ENCODE measurements around the gene PITX2.

PITX2 gene

DNA sequence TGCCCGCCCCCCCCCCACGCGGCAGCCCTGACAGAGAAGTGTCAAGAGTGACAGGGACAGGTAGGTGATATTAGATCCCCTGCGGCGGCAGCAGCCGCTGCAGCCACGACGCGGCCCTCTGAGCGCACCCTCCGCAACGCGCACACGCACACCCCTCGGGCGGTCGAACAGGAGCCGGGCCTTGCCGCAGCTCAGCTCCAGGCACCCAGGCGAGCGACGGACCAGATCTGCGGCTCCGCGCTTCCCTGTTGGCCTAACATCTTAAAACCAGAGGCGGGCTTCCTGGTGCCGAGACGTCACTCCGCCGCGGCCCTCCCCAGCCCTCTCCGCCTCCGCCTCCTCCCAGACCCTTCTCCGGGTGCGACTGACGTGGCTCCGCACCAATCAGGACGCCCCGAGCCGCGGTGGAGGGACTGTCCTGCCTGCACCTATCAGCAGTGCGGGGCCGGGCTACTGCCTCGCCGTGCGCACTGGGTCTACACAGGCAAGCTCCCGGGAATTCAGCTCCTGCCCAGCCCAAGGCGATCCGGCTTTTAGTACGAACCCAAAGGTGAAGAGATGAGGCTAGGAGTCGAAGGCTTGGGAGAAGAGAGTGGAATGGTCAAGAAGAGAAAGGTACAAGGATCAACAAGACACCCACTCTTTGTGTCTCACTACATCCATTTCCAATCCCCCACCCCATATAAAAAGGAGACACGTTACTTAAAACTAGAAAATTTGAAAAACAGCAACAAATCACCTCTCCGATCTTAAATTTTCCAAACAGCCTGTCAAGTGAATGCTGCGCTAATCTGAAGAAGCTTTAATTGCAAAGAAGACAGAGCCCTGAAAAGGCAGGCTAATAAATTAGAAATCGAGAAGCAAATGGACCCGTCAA lies at the start of gene PITX2:
TSS of gene PITX2 (minus strand) at position 237 of the 877 bp plus-strand sequence. CDS start 617 bp downstream, outside the sequence.
- no peak for DNase-seq (ENCODE audit: low read depth, low spot score)

DNA sequence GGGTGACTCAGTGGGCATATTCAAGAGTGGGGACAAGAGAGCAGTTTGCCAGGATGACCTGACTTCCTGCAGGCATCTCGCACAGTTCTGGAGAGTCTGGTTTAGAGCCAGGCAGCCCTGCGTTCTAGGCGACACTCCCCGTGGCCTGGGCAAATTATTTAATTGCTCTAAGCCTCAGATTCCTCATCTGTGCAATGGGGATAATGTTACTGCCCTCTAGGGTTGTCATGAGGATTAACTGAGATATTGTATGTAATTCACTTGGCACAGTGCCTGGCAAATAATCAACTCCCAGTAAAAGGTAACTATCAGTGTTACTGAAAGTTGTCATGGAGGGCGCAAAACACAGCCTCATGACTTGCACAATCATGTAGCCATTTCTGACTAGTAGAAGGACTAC lies 48.8 kb upstream of the PITX2 start:
- no peak for DNase-seq (ENCODE audit: low read depth, low spot score)

DNA sequence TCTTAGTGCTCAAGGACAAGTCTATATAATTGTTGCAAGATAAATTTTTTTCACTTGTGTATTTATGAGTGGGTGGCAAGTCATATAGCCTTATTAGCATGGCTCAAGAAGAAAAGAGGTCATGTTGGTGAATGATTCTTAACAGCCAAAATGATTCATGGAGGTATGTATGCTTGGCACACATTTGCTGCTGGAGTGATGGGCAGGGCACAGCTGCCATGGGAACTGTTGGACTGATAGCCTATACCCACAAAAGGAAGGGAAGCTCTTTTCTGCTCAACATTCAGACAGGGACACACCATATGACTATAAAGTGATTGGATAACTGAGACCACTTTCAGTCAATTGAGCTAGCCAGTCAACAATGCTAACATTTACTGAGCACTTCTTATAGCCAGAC lies 46.8 kb upstream of the PITX2 start:
- DNase-seq (ENCODE audit: low read depth, low spot score), result no peak

DNA sequence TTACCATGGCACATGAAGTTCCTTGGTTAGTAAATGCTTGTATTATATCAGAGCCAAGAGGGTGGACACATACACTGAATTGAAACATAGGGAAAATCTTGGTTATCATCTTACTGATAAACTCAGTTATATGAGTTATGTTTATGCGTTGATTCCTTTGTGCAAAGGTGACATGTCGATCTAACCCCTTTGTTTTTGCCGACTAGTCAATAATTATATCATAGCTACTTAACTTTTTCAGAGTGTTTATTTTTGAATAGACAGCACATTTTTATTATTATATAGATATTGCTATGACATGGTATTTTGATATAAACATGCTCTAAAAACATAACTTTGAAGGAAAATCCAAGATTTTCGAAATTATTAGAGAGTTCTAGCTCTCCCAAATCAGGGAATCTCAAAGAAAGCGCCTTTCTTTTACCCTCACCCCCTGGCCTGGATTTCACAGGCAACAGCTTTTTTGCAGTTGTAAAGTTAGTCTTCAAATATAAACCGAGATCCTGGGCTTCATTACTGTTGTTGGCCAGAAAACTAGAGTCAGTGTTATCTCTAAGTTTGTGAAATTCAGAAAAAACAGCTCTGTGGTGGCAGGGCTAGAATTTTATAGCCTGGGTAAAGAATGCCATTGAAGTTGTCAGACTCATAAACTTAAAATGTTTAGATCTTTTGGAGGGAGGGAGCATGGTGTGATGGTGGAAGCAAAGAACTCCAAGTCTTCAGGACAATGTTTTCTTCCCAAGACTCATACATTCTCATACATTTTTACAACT lies 45.8 kb upstream of the PITX2 start:
- no peak for DNase-seq (ENCODE audit: low read depth, low spot score)

DNA sequence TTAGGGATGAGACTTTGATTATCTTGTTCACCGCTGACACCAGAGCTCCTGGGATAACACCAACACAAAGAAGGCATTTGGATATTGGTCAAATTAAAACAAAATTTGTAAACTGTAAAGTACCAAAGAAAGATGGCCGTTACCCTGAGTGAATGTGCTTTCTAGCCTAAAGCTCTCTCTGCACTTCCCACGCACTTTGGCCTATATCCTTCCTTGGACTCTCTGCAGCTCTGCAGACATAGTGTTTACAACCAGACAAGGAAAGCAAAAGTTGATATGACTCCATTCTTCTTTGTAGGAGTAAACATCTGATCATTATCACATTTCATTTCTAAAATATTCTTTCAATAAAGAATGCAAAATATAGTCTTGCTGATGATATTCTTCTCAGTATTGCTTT lies 44.8 kb upstream of the PITX2 start:
- DNase-seq (ENCODE audit: low read depth, low spot score), result no peak

DNA sequence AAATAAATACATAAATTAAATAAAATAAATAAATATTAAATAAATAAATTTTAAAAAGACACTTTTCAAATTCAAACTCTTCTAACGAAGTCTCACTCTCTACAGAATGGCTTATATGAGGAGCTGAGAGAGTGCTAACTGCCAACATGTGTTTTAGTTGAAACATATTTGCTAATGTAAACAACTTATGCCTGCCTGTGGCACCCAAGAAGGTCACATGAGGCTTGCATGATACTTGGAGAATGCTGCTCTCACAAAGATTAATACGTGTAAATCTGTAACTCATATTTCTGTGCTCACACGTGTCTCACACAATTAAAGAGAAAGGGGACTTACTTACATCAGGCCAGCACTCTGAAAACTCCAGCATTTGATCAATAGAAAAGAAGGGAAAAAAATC lies 43.2 kb upstream of the PITX2 start:
- DNase-seq (ENCODE audit: low read depth, low spot score), result no peak

DNA sequence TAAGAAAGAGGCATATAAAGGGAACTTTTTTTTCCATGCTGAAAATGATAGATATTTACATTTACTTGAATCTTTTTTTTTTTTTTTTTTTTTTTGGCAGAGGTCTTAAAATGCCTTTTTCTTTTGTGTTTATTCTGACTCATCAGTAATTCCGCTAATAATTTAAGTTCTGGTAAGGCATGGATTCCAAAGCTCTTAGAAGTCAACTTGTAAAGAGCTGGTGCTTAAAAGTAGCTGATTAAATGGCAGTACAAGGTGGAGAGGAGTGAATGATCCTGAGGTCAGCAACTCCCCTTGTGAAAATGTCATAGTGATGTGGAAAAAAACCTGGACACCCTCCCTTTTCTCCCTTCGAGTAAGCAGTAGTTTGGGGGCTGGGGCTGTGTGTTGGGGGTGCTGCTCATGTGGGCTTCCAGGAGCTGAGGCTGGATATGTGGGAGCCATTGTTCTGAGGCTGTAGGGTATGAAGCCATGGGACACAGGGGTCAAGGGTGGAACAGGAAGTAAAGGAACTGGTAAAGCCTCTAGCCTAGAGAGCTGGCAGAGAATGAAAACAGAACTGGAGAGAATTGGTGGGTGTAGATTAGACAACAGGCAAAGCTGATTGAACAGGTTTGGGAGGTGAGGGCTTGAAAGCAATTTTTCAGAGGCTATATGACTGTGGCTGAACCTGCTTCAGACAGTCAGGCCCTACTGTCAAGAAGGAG lies 41.0 kb upstream of the PITX2 start:
- no peak for DNase-seq (ENCODE audit: low read depth, low spot score)

DNA sequence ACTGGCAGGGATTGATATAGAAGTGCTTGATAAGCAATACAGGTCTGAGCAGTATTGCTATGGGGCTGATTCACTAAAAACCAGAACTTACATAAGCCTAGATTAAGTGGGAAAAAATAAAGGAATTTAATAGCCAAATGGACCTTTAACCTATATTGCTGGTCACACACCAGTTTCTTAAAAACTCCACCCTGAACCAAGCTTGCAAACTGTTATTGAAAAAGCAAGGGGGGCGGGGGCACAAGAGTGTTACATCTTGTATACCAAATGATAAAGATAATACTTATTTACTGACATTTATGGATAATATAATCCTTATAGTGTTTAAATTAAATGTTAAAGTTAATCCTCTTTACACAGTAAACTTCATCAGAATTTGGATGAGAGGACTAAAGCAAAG lies 40.3 kb upstream of the PITX2 start:
- DNase-seq (ENCODE audit: low read depth, low spot score), result no peak

DNA sequence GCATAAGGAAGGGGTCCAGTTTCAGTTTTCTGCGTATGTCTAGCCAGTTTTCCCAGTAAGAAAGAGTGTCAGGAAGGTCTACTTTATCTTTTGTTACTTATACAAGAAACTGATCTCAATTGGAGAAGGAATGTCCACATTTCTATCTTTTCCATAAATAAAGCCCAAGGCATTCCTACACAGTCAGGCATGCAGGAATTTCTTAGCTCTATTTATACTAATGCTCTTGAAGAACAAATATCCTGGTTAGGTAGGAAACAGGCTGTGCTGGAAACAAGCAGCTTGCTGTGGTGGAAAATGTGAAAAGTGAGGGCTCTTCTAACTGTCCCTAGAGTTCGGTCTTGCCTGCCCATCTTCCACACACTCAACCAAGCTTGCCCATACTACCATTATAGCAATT lies 37.9 kb upstream of the PITX2 start:
- no peak for DNase-seq (ENCODE audit: low read depth, low spot score)

DNA sequence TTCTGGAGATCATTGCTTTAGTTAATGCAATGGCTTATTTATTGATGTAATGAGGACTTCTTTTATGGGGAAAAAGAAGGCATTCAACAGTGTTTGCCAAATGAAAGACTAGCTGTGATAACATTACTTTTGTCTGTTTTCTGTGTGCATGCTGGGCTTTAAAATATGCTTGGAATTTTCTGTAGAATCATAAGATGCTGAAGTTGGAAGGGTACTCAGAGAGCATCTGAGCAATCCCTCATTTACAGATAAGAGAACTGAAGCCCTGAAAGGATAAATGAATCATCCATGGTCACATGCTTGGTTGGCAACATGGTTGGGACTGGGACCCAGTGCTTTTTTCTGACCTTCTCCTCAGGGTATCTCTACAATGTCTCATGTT lies 31.4 kb upstream of the PITX2 start:
- DNase-seq (ENCODE audit: low read depth, low spot score), result no peak

DNA sequence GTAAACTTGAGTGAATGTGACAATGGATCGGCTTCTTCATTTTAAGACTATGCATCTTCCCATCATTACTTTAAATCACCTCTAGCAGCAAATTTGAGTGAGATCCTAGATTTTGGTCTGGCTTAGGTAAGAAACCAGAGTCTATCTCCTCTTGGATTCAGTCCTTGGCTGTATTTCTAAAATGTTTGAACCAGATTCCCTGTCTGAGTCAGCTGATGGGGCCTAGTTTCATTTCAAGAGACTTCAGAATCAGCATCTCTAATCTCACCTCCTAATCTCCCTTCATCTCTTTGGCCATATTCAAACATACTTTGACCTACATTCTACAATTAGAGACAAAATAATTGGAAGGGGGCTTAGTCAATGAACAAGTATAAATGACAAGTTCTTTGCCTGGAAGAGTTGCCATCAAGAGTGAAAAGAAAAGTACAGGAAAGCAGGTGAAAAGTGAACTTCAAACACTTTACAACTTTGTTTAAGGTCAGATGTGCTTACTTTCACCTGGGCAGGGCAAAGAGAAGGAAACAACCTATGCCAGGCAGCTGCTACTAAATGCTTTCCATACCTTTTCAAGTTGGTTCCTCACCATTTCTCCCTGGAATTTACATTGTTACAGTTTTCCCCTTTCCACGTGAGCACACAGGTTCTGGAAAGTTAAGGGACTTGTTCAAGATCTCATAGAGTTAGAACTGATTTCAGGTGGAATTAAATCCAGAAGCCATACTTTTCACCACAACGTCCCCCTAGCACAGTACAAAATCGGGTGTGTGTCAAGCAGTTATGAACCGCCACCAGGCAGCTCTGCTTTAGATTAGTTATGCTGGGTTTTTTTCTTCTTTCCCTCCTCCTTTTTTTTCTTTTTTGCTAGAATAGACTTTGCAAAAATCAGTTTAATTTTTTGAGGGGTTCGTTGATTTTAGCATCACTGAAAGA lies 30.7 kb upstream of the PITX2 start:
- no peak for DNase-seq (ENCODE audit: low read depth, low spot score)

DNA sequence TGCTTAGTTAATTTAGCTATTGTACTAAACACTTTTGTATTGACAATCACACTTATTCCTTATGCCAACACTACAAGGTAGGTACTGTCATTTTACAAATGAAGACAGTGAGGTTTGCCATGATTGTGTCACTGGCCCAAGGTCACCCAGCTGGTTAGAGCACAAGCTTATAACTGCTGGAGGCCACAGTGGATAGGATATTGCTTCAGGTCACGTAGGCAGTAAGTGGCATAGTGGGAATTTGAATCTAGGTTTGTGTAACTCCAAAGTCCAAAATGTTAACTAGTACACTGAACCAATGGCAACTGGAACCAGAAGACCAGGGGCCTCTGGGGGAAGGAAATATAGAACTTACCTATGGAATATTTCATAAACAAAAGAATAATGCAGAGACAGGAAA lies 21.1 kb upstream of the PITX2 start:
- DNase-seq (ENCODE audit: low read depth, low spot score), result no peak

DNA sequence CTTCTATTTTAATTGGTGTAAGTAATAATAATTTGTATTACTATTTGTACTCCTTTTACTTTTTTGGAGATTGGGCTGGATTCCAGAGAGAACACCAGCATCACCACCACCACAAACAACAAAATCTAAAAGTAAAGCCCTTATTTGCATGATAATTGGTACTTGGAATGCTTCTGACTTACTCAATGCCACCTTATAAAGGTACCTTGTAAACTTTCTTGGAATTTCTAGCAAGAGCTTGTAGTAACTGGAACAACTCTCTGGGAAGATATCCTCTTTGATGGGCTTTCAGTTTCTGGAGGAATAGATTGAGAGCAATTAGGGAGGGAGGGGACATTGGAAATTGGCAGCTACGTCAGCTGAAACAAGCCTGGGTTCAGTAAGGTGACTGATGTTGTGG lies 20.2 kb upstream of the PITX2 start:
- DNase-seq (ENCODE audit: low read depth, low spot score), result no peak

DNA sequence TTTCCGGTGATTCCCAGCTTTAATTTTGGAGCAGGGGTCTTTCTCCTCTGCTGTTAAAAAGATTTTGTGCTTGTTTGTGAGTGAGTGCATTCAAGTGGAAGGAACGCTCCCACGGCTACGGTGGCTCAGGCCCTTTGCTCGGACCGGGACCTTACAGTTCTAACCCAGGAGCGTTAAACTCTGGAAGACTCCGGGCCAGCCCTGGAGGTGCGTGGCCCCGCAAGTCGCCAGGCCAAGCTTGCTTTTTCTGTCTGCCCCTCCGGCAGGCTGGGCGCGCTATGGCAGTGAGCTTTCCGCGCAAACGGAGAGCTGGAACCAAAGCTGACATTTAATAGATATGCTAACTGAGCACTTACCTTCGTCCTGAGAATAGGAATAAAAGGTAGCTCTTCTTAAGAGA lies 18.3 kb upstream of the PITX2 start:
- no peak for DNase-seq (ENCODE audit: low read depth, low spot score)

DNA sequence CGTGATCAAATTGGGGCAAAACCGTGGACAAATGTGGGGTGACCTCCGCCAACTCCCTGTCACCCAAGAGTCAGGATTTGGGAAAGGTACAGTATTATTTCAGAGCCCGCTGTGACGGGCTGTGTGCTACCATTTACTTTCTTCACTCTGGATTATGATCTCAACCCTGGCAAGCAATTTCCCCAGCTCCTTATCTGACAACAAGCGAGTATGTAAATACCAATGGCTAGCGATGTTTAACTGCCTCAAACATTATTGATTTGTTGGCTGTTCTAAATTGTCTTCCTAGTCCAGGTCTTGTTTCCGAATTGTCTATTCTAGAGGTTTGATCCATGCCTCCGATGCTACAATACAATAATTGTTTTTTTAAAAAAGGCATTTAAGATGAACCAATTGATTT lies 17.7 kb upstream of the PITX2 start:
- no peak for DNase-seq (ENCODE audit: low read depth, low spot score)

DNA sequence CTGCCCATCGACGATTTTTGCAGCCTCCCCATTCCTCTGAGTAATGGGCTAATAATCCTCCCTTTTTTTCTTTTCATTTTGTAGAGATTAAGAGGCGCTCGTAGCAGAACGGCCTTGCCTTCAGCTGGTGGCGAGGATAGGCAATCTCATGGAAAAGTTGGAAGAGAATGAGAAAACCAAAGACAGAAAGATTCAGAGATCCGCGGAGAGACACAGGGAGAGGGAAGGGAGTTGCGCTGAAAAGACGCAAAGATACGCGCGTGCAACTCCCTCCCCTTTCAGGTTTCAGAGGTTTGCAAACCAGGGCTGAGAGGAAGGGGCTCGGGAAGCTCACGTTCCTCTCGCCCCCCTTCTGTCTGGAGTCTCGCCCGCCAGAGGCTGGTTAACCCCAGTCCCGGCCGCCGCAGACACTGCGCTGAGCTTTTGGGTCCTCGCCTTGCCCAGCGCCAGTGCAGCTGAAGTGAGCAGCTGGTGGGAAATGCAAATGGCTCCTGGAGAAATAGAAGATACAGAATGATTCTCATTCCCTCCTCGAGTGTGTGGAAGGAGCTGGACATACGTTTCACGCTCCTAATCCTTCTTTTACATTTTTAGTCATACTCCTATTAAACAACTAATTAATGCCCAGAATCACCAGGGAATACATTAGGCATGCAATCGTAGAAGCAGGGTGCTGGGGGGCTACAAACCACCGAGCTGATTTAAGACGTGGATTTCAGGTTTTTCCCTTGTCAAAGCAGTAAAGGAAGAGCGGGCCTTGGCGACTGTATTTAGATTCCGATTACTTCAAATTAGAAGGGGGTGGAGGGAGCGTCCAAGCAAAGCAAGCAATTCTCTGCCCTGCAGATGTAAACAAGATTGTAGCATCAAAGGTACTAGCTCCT lies 16.6 kb upstream of the PITX2 start:
- no peak for DNase-seq (ENCODE audit: low read depth, low spot score)

DNA sequence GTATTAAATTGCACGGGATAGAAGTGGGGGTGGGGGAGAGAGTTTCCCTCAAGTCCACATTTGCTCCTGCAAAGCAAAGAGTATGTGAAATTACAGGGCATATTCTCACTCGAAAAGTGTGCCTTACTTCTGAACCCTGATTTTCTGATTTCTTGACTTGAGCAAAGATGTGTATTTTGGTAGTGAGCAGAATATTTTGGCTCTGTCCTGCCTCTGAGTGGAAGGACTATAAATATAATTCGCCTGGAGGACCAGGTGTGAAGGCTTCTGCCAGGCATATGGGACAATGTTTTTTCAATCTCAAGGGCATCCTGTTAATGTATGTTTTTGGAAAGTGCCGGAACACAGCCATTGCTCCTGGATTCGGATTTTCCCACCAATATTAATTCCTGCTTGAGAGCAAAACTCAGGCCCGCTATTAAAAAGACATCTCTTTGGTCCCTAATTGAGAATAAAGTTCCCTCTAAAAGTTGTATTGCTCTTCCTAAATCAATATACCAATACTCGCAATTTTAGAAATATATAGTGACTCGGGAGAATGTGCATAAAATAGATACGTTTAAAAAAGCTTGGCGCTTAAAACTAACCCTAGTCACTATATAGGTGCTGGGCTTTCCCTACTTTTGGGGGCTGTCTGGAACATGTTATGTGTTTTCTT lies 15.3 kb upstream of the PITX2 start:
- no peak for DNase-seq (ENCODE audit: low read depth, low spot score)

DNA sequence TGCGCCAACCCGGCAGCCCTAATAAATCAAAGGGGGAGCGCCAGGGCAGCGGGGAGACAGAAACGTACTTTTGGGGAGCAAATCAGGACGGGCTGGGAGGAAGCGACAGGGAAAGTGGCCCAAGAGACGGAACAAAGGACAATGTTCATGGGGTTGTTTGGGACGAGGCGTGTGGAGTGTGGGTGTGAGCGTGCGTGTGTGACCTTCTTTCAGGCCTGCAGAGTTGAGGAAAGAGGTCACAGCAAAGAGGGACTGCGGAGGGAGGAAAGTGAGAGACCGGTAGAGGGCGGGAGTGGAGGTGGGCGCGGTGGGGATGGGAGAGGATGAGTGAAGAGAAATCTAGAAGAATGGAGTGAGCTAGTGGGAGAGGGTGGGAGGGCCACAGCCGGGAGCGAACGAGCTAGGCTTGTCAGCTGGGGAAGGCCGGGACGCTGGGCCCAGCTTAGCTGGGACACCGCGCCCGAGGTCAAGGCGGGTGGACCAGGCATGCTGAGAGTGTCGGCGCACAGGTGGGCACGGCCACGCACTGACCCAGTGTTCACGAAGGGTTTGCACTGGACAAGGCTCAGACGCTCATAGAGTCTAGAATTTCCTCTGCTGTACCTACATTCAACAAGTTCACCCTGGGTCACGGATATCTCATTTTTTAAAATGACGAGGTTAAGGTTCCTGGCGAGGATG lies 14.7 kb upstream of the PITX2 start:
- no peak for DNase-seq (ENCODE audit: low read depth, low spot score)

Data from smooth muscle cell of the brain vasculature (primary cell).